ENCODE measurements around the gene FAM131C.
A peak's percentile ranks its signal among the peaks of the same experiment; 100 is the strongest.

The FAM131C gene

GRCh38 chr1:16080422-16081150, 7.1 kb upstream of the FAM131C start:
- H3K27me3 Mint-ChIP-seq: no peaks in the 10 kb centered on the region
- H3K27ac Mint-ChIP-seq (ENCODE audit: low read depth): peak overlapping the region; percentile 71
- H3K4me1 Mint-ChIP-seq: peaks cover 14% of the 10 kb centered on the region
- H3K9me3 Mint-ChIP-seq: no peaks in the 10 kb centered on the region
- H3K36me3 Mint-ChIP-seq (ENCODE audit: insufficient read depth): peaks cover 2% of the 10 kb centered on the region
- H3K4me3 Mint-ChIP-seq: no peak overlapping the region
- ATAC-seq (replicated peaks; ENCODE audit: extremely low read depth, poor library complexity, severe bottlenecking) (no peak), DNase-seq (ENCODE audit: low spot score in 2 of 2) (no peak)

- Mint-ChIP-seq H3K27me3 (no peaks in the 10 kb centered on the region), H3K4me1 (peaks cover 15% of the 10 kb centered on the region), H3K9me3 (no peaks in the 10 kb centered on the region), H3K27ac (ENCODE audit: low read depth) (peak overlapping the region; percentile 71), H3K36me3 (ENCODE audit: insufficient read depth) (peaks cover 2% of the 10 kb centered on the region), H3K4me3 (peak overlapping the region; percentile 68)
- DNase-seq (ENCODE audit: low spot score in 2 of 2): peak; percentile 55 to 70
- ATAC-seq (replicated peaks; ENCODE audit: extremely low read depth, poor library complexity, severe bottlenecking): peak; percentile 93
Measured at GRCh38 chr1:16078925-16079656, 5.6 kb upstream of the FAM131C start.

- ATAC-seq (replicated peaks; ENCODE audit: extremely low read depth, poor library complexity, severe bottlenecking): no peak
- peak overlapping the region; percentile 36 for H3K4me3 Mint-ChIP-seq
- no peak for DNase-seq (ENCODE audit: low spot score in 2 of 2)
- no peaks in the 10 kb centered on the region for H3K27me3 Mint-ChIP-seq
- peaks cover 2% of the 10 kb centered on the region for H3K36me3 Mint-ChIP-seq (ENCODE audit: insufficient read depth)
- H3K27ac Mint-ChIP-seq (ENCODE audit: low read depth): no peak overlapping the region
- no peaks in the 10 kb centered on the region for H3K9me3 Mint-ChIP-seq
- peaks cover 20% of the 10 kb centered on the region for H3K4me1 Mint-ChIP-seq
Measured at GRCh38 chr1:16077406-16078245, 4.2 kb upstream of the FAM131C start.

DNA sequence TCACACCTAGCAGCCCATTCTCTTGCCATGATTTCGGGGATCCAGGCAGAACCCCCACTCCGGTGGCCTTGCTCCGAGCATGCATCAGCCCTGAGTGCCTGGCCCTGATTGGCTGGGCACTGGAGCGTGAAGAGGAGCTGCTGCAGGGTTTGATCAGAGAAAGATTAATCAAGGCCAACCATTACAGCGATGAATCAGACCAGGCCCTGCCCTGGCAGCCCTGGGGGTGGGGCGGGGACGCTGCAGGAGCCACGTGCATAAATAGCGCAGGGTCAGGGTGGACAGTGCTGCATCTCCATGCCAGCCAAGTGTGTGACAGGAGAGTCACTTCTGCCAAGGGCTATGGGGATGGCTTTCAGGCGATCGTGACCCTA, 3.4 kb upstream of the FAM131C start:
- DNase-seq (ENCODE audit: low spot score in 2 of 2) (no peak), ATAC-seq (replicated peaks; ENCODE audit: extremely low read depth, poor library complexity, severe bottlenecking) (no peak)
- H3K4me3 Mint-ChIP-seq: no peak overlapping the region

GRCh38 chr1:16076031-16076864, 2.8 kb upstream of the FAM131C start:
- no peak for DNase-seq (ENCODE audit: low spot score in 2 of 2)
- no peaks in the 10 kb centered on the region for H3K27me3 Mint-ChIP-seq
- H3K27ac Mint-ChIP-seq (ENCODE audit: low read depth): no peak overlapping the region
- H3K9me3 Mint-ChIP-seq: no peaks in the 10 kb centered on the region
- peaks cover 2% of the 10 kb centered on the region for H3K36me3 Mint-ChIP-seq (ENCODE audit: insufficient read depth)
- ATAC-seq (replicated peaks; ENCODE audit: extremely low read depth, poor library complexity, severe bottlenecking): no peak
- H3K4me3 Mint-ChIP-seq: no peak overlapping the region
- H3K4me1 Mint-ChIP-seq: peaks cover 22% of the 10 kb centered on the region

More for the DNA sequence above, 3.4 kb upstream of the FAM131C start:
- Mint-ChIP-seq H3K9me3 (no peaks in the 10 kb centered on the region), H3K4me1 (peaks cover 20% of the 10 kb centered on the region), H3K36me3 (ENCODE audit: insufficient read depth) (peaks cover 2% of the 10 kb centered on the region), H3K27me3 (no peaks in the 10 kb centered on the region), H3K27ac (ENCODE audit: low read depth) (no peak overlapping the region)

DNA sequence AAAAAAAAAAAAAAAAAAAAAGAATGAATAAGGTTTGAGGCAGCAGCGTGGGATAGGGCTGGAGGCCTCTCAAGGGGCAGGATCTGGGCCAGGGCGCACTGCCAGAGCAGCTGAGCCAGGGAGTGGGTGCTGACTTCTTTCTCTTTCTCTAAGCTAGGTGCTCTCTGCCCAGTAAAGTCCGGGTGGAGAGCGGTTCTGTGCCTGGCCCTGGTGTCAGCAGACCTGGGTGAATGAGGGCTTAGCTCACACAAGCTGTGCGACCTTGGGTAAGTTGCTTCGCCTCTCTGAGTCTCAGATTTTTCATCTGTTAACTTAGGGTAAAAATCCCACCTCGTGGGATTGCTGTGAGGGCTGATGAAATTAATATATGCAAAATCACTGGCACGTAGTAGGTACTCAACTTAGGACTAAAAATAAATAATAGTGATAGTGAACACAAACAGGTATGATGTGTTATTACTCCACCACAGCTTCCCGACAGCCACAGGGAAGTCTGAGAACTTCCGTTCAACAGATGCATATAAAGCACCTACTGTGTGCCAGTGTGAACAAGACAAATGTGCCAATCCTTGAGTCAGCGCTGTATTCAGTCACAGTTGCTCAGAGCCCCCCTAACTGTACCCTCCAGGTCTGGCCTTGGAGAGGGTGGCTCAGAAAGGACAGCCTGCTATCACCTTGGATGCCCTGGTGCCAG, 2.0 kb upstream of the FAM131C start:
- DNase-seq (ENCODE audit: low spot score in 2 of 2) (no peak), ATAC-seq (replicated peaks; ENCODE audit: extremely low read depth, poor library complexity, severe bottlenecking) (no peak)
- Mint-ChIP-seq H3K4me3 (no peak overlapping the region), H3K27me3 (no peaks in the 10 kb centered on the region), H3K9me3 (no peaks in the 10 kb centered on the region), H3K36me3 (ENCODE audit: insufficient read depth) (peaks cover 2% of the 10 kb centered on the region), H3K4me1 (peaks cover 30% of the 10 kb centered on the region), H3K27ac (ENCODE audit: low read depth) (no peak overlapping the region)

DNA sequence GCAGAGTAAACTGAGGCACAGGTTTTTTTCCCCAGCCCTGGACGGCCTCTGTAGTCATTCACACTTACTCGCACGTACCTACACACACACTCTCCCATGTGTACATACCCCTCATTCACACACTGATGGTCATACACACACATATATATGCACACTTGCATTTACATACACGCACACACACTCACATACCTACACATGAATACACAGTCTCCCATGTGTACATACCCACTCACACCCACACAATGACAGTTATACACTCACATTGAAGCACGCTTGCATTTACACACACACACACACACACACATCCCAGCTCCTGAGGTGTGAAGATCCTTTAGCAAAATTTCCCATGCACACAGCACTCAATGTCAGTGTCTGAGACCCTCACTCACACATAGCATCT, 766 bp upstream of the FAM131C start:
- Mint-ChIP-seq H3K27me3 (no peaks in the 10 kb centered on the region), H3K27ac (ENCODE audit: low read depth) (no peak overlapping the region), H3K4me1 (peaks cover 34% of the 10 kb centered on the region), H3K9me3 (no peaks in the 10 kb centered on the region), H3K4me3 (peak overlapping the region; percentile 27), H3K36me3 (ENCODE audit: insufficient read depth) (peaks cover 5% of the 10 kb centered on the region)
- DNase-seq (ENCODE audit: low spot score in 2 of 2) (no peak), ATAC-seq (replicated peaks; ENCODE audit: extremely low read depth, poor library complexity, severe bottlenecking) (no peak)

GRCh38 chr1:16072616-16073484, 601 bp downstream of the FAM131C start:
- no peak for ATAC-seq (replicated peaks; ENCODE audit: extremely low read depth, poor library complexity, severe bottlenecking)
- H3K4me1 Mint-ChIP-seq: peaks cover 28% of the 10 kb centered on the region
- no peaks in the 10 kb centered on the region for H3K27me3 Mint-ChIP-seq
- H3K9me3 Mint-ChIP-seq: no peaks in the 10 kb centered on the region
- DNase-seq (ENCODE audit: low spot score in 2 of 2): no peak
- no peak overlapping the region for H3K27ac Mint-ChIP-seq (ENCODE audit: low read depth)
- peaks cover 3% of the 10 kb centered on the region for H3K36me3 Mint-ChIP-seq (ENCODE audit: insufficient read depth)
- peak overlapping the region; percentile 29 for H3K4me3 Mint-ChIP-seq

DNA sequence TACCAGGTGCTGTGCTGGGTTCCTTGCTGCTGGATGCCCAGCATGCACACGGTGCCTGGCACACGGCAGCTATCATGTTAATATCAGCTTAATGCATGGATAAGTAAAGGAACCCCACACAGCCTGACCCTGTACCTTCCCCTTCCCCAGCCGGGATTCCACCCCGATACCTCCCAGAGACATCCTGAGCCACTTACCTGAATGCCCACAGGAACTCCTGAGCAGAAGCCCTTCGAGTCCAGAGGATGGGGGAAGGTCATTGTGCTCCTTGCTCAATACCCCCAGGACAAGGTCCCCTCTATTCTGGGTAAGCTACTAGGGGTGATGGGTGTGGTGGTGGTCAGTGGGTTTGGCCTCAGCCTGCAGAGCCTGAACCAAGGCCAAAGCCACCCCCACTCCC, 1.4 kb downstream of the FAM131C start:
- H3K9me3 Mint-ChIP-seq: no peaks in the 10 kb centered on the region
- DNase-seq (ENCODE audit: low spot score in 2 of 2) (no peak), ATAC-seq (replicated peaks; ENCODE audit: extremely low read depth, poor library complexity, severe bottlenecking) (no peak)
- H3K36me3 Mint-ChIP-seq (ENCODE audit: insufficient read depth): peaks cover 3% of the 10 kb centered on the region
- no peak overlapping the region for H3K4me3 Mint-ChIP-seq
- no peak overlapping the region for H3K27ac Mint-ChIP-seq (ENCODE audit: low read depth)
- H3K27me3 Mint-ChIP-seq: no peaks in the 10 kb centered on the region
- H3K4me1 Mint-ChIP-seq: peaks cover 28% of the 10 kb centered on the region

DNA sequence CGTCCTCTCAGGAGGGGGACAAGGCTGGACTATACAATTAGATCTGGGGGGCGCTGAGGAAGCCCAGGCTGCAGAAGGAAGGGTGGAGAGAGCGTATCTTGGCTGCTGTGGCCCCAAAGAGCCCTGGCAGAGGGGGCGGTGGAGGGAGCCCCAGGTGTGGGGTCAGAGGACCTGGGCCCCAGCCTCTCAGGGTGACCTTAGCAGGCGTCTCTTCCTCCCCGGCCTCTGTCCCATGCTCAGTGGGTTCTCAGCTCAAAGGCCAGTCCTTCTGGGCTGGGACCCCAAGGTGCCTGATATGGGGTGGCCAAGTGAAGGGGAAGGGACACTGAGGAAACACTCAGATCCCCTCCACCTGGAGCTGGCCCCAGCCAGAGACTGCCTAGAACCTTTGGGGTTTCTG, 1.8 kb downstream of the FAM131C start:
- Mint-ChIP-seq H3K27ac (ENCODE audit: low read depth) (no peak overlapping the region), H3K9me3 (no peaks in the 10 kb centered on the region), H3K36me3 (ENCODE audit: insufficient read depth) (peaks cover 3% of the 10 kb centered on the region), H3K4me1 (peaks cover 28% of the 10 kb centered on the region), H3K4me3 (no peak overlapping the region), H3K27me3 (no peaks in the 10 kb centered on the region)
- DNase-seq (ENCODE audit: low spot score in 2 of 2): no peak
- ATAC-seq (replicated peaks; ENCODE audit: extremely low read depth, poor library complexity, severe bottlenecking): no peak
